Measurements from ENCODE around the gene SMTNL2.

The SMTNL2 gene

GRCh38 chr17:4545217-4545951 lies 38.9 kb upstream of the SMTNL2 start:
- no peak for DNase-seq

GRCh38 chr17:4547118-4547906 lies 37.0 kb upstream of the SMTNL2 start:
- DNase-seq: no peak

GRCh38 chr17:4548061-4548461 lies 36.3 kb upstream of the SMTNL2 start:
- no peak for DNase-seq

- DNase-seq: no peak
These were observed 35.4 kb upstream of the SMTNL2 start for GRCh38 chr17:4548721-4549531.

GRCh38 chr17:4549781-4550533 lies 34.4 kb upstream of the SMTNL2 start:
- DNase-seq: no peak

- no peak for DNase-seq
These were observed 33.7 kb upstream of the SMTNL2 start for GRCh38 chr17:4550534-4551039.

- no peak for DNase-seq
These were observed 33.2 kb upstream of the SMTNL2 start for GRCh38 chr17:4551141-4551540.

- no peak for DNase-seq
These were observed 32.4 kb upstream of the SMTNL2 start for GRCh38 chr17:4551796-4552525.

- DNase-seq: no peak
These were observed 30.7 kb upstream of the SMTNL2 start for GRCh38 chr17:4553669-4554068.

- DNase-seq: no peak
These were observed 29.8 kb upstream of the SMTNL2 start for GRCh38 chr17:4554441-4554996.

- peak; percentile 97 to 98 for DNase-seq
These were observed 29.1 kb upstream of the SMTNL2 start, which contains the start of gene MYBBP1A for GRCh38 chr17:4554997-4555799. TSS of gene MYBBP1A (minus strand) at chr17:4555384. CDS start at chr17:4555324, 60 bp downstream.

GRCh38 chr17:4555873-4556759 lies 28.2 kb upstream of the SMTNL2 start:
- no peak for DNase-seq

GRCh38 chr17:4556996-4557395 lies 27.3 kb upstream of the SMTNL2 start:
- DNase-seq: no peak

- no peak for DNase-seq
These were observed 26.5 kb upstream of the SMTNL2 start for GRCh38 chr17:4557626-4558346.

- DNase-seq: no peak
These were observed 25.9 kb upstream of the SMTNL2 start for GRCh38 chr17:4558347-4558971.

- DNase-seq: no peak
These were observed 25.1 kb upstream of the SMTNL2 start for GRCh38 chr17:4559139-4559791.

GRCh38 chr17:4559966-4560365 lies 24.4 kb upstream of the SMTNL2 start:
- DNase-seq: no peak

GRCh38 chr17:4560421-4560820 lies 23.9 kb upstream of the SMTNL2 start, which contains the start of gene GGT6:
TSS of gene GGT6 (minus strand) at chr17:4560577. CDS start at chr17:4560521, 56 bp downstream.
- DNase-seq: no peak
